ENCODE data around the gene HMCN1. TPM values are rescaled to one million over a fixed set of nuclear protein-coding genes. Genes with fewer than 3 reads are reported as not detected.

HMCN1 gene
- total RNA-seq, 1 experiment from 2014 or later = 0.31 TPM

DNA sequence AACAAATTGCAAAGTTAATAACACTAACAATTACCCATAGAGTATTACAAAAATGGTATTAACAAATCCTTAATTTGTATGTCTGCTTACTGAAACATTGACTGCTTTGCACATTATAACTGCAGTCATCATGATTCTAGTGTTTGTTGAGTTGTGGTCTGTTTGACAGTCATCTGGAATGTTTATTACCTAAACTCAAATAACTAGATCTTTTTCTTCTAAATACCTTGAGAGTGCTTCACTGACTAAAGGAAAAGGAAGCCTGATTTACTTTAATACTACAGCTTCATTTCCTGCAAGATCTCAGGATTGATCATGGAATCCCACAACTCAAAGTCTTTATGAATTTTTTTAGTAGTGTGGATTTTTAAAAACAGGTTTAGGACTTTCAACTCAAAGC, 70.0 kb downstream of the HMCN1 start:
- no TSS peak for BruUV-seq (replicated peaks)
- H3K4me3 ChIP-seq = no peak overlapping the region
- no peak overlapping the region for H3K4me2 ChIP-seq
- TF ChIP-seq, protein P1, sequence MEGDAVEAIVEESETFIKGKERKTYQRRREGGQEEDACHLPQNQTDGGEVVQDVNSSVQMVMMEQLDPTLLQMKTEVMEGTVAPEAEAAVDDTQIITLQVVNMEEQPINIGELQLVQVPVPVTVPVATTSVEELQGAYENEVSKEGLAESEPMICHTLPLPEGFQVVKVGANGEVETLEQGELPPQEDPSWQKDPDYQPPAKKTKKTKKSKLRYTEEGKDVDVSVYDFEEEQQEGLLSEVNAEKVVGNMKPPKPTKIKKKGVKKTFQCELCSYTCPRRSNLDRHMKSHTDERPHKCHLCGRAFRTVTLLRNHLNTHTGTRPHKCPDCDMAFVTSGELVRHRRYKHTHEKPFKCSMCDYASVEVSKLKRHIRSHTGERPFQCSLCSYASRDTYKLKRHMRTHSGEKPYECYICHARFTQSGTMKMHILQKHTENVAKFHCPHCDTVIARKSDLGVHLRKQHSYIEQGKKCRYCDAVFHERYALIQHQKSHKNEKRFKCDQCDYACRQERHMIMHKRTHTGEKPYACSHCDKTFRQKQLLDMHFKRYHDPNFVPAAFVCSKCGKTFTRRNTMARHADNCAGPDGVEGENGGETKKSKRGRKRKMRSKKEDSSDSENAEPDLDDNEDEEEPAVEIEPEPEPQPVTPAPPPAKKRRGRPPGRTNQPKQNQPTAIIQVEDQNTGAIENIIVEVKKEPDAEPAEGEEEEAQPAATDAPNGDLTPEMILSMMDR (conservative IDR thresholded peaks at IDR 0.05) = no peak
- TF ChIP-seq EZH2 (IDR thresholded peaks at IDR 0.05; ENCODE audit: low read depth) = no peak
- no peaks in the 10 kb centered on the region for H3K9me3 ChIP-seq (ENCODE audit: insufficient read depth, low read depth)
- H3K27me3 ChIP-seq (ENCODE audit: insufficient read depth, low read depth) = no peaks in the 10 kb centered on the region
- ChIA-PET CTCF (no interaction called here), POLR2A (ENCODE audit: unreplicated experiment) (no interaction called here)
- no peak overlapping the region for H2AFZ ChIP-seq
- no peaks in the 10 kb centered on the region for H3F3A ChIP-seq (ENCODE audit: insufficient read depth, low read depth)
- peak in 1 of 2 experiments; percentile 51 for DNase-seq
- no peaks in the 10 kb centered on the region for H3K79me2 ChIP-seq (ENCODE audit: low read depth)
- no peaks in the 10 kb centered on the region for H4K20me1 ChIP-seq (ENCODE audit: insufficient read depth)
- intact Hi-C loops (cut with micrococcal nuclease; ENCODE audit: unreplicated experiment) = no loop called here
- H3K36me3 ChIP-seq (ENCODE audit: low read depth) = no peaks in the 10 kb centered on the region
- no peak overlapping the region for H3K27ac ChIP-seq
- H3K9me2 ChIP-seq (ENCODE audit: insufficient read depth) = no peaks in the 10 kb centered on the region
- H3K4me1 ChIP-seq (replicated peaks; ENCODE audit: insufficient read depth) = no peaks in the 10 kb centered on the region

DNA sequence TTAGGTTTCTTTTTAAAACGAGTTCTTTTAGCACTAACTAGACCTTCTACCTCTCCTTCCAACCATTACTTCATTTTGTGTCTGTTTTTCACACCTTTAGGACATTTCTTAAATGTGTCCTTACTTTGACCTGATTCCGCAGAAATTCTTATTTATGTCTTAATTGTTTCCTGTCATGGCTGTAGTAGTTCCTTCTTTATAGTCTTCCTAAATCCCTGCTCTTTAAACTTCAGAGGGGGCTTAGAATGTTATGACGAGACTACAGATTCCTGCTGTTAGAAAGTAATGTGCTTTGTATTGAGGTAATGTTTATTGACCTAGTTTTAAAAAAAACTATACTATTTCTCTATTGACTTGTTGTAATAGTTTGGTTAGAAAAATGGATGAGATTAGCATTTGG, 70.4 kb downstream of the HMCN1 start:
- TF ChIP-seq, protein P1 (conservative IDR thresholded peaks at IDR 0.05) = no peak
- no peak for TF ChIP-seq EZH2 (IDR thresholded peaks at IDR 0.05; ENCODE audit: low read depth)
- intact Hi-C loops (cut with micrococcal nuclease; ENCODE audit: unreplicated experiment) = no loop called here
- DNase-seq = no peak
- Histone ChIP-seq H3K4me2 (no peak overlapping the region), H3K4me3 (no peak overlapping the region), H4K20me1 (ENCODE audit: insufficient read depth) (no peaks in the 10 kb centered on the region), H2AFZ (no peak overlapping the region), H3K9me2 (ENCODE audit: insufficient read depth) (no peaks in the 10 kb centered on the region), H3K36me3 (ENCODE audit: low read depth) (no peaks in the 10 kb centered on the region), H3F3A (ENCODE audit: insufficient read depth, low read depth) (no peaks in the 10 kb centered on the region), H3K9me3 (ENCODE audit: insufficient read depth, low read depth) (no peaks in the 10 kb centered on the region), H3K27ac (no peak overlapping the region), H3K4me1 (replicated peaks; ENCODE audit: insufficient read depth) (no peaks in the 10 kb centered on the region), H3K79me2 (ENCODE audit: low read depth) (no peaks in the 10 kb centered on the region), H3K27me3 (ENCODE audit: insufficient read depth, low read depth) (no peaks in the 10 kb centered on the region)
- POLR2A ChIA-PET (ENCODE audit: unreplicated experiment) = no interaction called here
- CTCF ChIA-PET = no interaction called here
- no TSS peak for BruUV-seq (replicated peaks)

DNA sequence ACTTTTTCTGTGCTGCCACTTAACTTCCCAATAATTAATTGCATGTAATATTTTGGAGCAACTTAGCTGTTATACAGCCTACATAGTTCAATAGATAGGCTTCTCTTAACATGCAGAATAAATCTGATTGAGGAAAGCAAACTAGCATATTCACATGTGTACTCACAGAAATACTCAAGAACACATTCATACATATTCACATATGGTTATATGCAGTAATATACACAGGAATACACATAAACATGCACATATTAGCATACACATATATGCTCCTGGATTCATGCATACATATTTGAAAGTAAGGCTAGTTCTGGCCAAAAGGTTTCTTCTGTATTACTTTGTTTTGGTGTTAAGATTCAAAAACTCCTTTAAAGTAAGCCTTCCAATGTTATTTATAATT, 73.1 kb downstream of the HMCN1 start:
- no peaks in the 10 kb centered on the region for H3F3A ChIP-seq (ENCODE audit: insufficient read depth, low read depth)
- H3K4me2 ChIP-seq = no peak overlapping the region
- H3K9me3 ChIP-seq (ENCODE audit: insufficient read depth, low read depth) = no peaks in the 10 kb centered on the region
- H3K9me2 ChIP-seq (ENCODE audit: insufficient read depth) = no peaks in the 10 kb centered on the region
- H3K27ac ChIP-seq = no peak overlapping the region
- no peaks in the 10 kb centered on the region for H3K79me2 ChIP-seq (ENCODE audit: low read depth)
- intact Hi-C loops (cut with micrococcal nuclease; ENCODE audit: unreplicated experiment) = no loop called here
- H3K27me3 ChIP-seq (ENCODE audit: insufficient read depth, low read depth) = no peaks in the 10 kb centered on the region
- ChIA-PET POLR2A (ENCODE audit: unreplicated experiment) (no interaction called here), CTCF (no interaction called here)
- DNase-seq = no peak
- no peak overlapping the region for H2AFZ ChIP-seq
- no TSS peak for BruUV-seq (replicated peaks)
- H3K4me1 ChIP-seq (replicated peaks; ENCODE audit: insufficient read depth) = no peaks in the 10 kb centered on the region
- no peak overlapping the region for H3K4me3 ChIP-seq
- no peaks in the 10 kb centered on the region for H4K20me1 ChIP-seq (ENCODE audit: insufficient read depth)
- TF ChIP-seq, protein P1 (conservative IDR thresholded peaks at IDR 0.05) = no peak
- no peak for TF ChIP-seq EZH2 (IDR thresholded peaks at IDR 0.05; ENCODE audit: low read depth)
- no peaks in the 10 kb centered on the region for H3K36me3 ChIP-seq (ENCODE audit: low read depth)
